Renal cortex interstitium (tissue), 11 donors: Measurements from ENCODE around the gene AFP. TPM values are rescaled to one million over a fixed set of nuclear protein-coding genes. Genes with fewer than 3 reads are reported as not detected.

Experiments used
- DNase-seq, 11 donors: peaks; one replicate each; pipeline ENCODE4 v3.0.0-alpha.2; 2013; ENCODE audit warnings: low read depth in 9 of 11, low spot score in 4 of 11; ENCODE audit errors: extremely low read depth in 1 of 11
- polyA plus RNA-seq, 3 donors: library from polyadenylated mRNA; unstranded; fragments of 120-200 nt; gene quantifications; one replicate each; pipeline ENCODE4 v1.2.1, GENCODE V29; 2013; ENCODE audit not compliant: insufficient read length in 3 of 3

AFP gene
- polyA plus RNA-seq, 3 donors, result 431 to 1,636 (median 1,323) TPM

DNA sequence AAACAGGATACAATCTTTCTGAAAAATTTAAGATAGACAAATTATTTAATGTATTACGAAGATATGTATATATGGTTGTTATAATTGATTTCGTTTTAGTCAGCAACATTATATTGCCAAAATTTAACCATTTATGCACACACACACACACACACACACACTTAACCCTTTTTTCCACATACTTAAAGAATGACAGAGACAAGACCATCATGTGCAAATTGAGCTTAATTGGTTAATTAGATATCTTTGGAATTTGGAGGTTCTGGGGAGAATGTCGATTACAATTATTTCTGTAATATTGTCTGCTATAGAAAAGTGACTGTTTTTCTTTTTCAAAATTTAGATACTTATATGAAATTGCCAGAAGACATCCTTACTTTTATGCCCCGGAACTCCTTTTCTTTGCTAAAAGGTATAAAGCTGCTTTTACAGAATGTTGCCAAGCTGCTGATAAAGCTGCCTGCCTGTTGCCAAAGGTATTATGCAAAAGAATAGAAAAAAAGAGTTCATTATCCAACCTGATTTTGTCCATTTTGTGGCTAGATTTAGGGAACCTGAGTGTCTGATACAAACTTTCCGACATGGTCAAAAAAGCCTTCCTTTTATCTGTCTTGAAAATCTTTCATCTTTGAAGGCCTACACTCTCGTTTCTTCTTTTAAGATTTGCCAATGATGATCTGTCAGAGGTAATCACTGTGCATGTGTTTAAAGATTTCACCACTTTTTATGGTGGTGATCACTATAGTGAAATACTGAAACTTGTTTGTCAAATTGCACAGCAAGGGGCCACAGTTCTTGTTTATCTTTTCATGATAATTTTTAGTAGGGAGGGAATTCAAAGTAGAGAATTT is 26.8 kb upstream of the AFP start:
- DNase-seq, result no peak

DNA sequence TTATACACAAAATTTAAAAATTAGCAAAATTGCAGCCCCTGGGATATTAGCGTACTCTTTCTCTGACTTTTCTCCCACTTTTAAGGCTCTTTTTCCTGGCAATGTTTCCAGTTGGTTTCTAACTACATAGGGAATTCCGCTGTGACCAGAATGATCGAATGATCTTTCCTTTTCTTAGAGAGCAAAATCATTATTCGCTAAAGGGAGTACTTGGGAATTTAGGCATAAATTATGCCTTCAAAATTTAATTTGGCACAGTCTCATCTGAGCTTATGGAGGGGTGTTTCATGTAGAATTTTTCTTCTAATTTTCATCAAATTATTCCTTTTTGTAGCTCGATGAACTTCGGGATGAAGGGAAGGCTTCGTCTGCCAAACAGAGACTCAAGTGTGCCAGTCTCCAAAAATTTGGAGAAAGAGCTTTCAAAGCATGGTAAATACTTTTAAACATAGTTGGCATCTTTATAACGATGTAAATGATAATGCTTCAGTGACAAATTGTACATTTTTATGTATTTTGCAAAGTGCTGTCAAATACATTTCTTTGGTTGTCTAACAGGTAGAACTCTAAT is 26.0 kb upstream of the AFP start:
- no peak for DNase-seq

DNA sequence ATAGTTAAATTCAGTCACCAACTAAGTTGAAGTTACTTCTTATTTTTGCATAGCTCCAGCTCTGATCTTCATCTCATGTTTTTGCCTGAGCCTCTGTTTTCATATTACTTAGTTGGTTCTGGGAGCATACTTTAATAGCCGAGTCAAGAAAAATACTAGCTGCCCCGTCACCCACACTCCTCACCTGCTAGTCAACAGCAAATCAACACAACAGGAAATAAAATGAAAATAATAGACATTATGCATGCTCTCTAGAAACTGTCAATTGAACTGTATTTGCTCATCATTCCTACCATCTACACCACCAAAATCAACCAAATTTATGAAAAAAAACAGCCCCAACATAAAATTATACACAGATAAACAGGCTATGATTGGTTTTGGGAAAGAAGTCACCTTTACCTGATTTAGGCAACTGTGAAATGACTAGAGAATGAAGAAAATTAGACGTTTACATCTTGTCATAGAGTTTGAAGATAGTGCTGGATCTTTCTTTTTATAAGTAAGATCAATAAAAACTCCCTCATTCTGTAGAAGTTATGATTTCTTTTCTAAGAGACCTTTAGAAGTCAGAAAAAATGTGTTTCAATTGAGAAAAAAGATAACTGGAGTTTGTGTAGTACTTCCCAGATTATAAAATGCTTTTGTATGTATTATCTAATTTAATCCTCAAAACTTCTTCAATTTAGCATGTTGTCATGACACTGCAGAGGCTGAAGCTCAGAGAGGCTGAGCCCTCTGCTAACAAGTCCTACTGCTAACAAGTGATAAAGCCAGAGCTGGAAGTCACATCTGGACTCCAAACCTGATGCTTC is 24.9 kb upstream of the AFP start:
- no peak for DNase-seq

DNA sequence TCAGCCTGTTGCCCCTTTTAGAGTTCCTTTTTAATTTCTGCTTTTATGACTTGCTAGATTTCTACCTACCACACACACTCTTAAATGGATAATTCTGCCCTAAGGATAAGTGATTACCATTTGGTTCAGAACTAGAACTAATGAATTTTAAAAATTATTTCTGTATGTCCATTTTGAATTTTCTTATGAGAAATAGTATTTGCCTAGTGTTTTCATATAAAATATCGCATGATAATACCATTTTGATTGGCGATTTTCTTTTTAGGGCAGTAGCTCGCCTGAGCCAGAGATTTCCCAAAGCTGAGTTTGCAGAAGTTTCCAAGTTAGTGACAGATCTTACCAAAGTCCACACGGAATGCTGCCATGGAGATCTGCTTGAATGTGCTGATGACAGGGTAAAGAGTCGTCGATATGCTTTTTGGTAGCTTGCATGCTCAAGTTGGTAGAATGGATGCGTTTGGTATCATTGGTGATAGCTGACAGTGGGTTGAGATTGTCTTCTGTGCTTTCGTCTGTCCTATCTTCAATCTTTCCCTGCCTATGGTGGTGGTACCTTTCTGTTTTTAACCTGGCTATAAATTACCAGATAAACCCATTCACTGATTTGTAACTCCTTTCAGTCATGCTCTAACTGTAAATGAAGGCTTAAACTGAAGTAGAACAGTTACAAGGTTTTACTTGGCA is 24.1 kb upstream of the AFP start:
- no peak for DNase-seq

DNA sequence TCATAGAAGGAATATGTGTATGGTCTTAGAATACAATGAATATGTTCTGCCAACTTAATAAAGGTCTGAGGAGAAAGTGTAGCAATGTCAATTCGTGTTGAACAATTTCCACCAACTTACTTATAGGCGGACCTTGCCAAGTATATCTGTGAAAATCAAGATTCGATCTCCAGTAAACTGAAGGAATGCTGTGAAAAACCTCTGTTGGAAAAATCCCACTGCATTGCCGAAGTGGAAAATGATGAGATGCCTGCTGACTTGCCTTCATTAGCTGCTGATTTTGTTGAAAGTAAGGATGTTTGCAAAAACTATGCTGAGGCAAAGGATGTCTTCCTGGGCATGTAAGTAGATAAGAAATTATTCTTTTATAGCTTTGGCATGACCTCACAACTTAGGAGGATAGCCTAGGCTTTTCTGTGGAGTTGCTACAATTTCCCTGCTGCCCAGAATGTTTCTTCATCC is 22.7 kb upstream of the AFP start:
- DNase-seq, result no peak

DNA sequence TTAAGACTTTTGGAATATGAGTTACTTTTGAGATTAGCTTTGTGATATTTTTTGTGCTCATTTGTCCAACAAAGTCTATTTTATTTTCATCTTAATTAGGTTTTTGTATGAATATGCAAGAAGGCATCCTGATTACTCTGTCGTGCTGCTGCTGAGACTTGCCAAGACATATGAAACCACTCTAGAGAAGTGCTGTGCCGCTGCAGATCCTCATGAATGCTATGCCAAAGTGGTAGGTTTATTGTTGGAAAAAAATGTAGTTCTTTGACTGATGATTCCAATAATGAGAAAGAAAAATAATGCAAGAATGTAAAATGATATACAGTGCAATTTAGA is 21.1 kb upstream of the AFP start:
- DNase-seq, result no peak

DNA sequence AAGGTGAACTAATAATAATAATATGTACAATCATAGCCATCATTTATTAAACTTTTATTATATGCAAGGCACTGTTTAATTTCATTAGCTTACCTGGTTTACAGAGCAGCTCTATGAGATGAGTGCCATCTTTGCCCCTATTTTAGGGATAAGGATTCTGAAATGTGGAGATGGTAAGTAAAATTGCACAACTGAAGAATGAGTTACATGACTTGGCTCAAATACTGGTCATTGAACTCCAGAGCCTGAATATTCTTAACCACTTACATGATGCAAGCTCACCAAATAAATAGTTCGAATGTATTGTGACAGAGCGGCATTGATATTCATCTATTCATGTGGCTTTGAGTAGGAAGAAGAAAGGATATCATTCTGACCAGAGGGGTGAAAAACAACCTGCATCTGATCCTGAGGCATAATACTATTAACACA is 20.2 kb upstream of the AFP start:
- no peak for DNase-seq

DNA sequence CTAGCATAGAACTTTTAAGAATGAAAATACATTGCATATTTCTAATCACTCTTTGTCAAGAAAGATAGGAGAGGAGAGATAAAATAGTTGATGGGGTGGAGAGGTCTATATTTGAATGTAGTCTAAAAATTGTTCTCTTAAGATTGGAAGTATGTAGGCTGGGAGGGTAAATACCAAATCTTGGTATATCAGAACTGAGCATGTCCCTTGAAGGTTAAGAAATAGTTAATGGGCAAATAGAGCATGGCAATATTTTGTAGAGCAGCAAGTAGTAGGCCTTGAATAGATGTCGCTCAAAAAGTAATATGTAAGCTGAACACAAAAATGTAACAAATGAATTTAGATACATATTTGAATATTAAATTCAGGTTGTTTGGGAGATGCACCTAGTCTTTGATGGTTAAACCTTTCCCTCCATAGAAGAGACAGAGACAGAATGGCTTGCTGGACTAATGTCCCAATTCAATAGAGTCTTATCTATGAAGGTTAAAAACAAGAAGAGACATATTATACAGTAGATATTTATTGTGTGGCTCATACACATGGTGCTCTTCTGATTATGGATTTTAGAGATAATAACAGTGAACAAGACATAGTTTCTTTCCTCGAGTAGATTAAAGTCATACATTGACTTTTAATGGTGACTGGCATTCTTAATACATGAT is 19.5 kb upstream of the AFP start:
- DNase-seq, result no peak

DNA sequence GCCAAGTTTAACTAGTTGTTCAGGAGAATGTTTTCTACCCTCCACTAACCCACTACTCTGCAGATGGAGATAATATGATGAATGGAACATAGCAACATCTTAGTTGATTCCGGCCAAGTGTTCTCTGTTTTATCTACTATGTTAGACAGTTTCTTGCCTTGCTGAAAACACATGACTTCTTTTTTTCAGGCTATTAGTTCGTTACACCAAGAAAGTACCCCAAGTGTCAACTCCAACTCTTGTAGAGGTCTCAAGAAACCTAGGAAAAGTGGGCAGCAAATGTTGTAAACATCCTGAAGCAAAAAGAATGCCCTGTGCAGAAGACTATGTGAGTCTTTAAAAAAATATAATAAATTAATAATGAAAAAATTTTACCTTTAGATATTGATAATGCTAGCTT is 18.7 kb upstream of the AFP start:
- DNase-seq, result no peak

DNA sequence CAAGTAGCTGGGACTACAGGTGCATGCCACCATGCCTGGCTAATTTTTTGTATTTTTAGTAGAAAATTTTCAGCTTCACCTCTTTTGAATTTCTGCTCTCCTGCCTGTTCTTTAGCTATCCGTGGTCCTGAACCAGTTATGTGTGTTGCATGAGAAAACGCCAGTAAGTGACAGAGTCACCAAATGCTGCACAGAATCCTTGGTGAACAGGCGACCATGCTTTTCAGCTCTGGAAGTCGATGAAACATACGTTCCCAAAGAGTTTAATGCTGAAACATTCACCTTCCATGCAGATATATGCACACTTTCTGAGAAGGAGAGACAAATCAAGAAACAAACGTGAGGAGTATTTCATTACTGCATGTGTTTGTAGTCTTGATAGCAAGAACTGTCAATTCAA is 18.0 kb upstream of the AFP start:
- DNase-seq, result peak in 1 of 11 donors; percentile 0

DNA sequence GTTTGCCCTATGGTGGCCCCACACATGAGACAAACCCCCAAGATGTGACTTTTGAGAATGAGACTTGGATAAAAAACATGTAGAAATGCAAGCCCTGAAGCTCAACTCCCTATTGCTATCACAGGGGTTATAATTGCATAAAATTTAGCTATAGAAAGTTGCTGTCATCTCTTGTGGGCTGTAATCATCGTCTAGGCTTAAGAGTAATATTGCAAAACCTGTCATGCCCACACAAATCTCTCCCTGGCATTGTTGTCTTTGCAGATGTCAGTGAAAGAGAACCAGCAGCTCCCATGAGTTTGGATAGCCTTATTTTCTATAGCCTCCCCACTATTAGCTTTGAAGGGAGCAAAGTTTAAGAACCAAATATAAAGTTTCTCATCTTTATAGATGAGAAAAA is 17.3 kb upstream of the AFP start:
- no peak for DNase-seq

DNA sequence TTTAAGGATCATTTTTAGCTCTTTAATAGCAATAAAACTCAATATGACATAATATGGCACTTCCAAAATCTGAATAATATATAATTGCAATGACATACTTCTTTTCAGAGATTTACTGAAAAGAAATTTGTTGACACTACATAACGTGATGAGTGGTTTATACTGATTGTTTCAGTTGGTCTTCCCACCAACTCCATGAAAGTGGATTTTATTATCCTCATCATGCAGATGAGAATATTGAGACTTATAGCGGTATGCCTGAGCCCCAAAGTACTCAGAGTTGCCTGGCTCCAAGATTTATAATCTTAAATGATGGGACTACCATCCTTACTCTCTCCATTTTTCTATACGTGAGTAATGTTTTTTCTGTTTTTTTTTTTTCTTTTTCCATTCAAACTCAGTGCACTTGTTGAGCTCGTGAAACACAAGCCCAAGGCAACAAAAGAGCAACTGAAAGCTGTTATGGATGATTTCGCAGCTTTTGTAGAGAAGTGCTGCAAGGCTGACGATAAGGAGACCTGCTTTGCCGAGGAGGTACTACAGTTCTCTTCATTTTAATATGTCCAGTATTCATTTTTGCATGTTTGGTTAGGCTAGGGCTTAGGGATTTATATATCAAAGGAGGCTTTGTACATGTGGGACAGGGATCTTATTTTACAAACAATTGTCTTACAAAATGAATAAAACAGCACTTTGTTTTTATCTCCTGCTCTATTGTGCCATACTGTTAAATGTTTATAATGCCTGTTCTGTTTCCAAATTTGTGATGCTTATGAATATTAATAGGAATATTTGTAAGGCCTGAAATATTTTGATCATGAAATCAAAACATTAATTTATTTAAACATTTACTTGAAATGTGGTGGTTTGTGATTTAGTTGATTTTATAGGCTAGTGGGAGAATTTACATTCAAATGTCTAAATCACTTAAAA is 16.6 kb upstream of the AFP start:
- no peak for DNase-seq

DNA sequence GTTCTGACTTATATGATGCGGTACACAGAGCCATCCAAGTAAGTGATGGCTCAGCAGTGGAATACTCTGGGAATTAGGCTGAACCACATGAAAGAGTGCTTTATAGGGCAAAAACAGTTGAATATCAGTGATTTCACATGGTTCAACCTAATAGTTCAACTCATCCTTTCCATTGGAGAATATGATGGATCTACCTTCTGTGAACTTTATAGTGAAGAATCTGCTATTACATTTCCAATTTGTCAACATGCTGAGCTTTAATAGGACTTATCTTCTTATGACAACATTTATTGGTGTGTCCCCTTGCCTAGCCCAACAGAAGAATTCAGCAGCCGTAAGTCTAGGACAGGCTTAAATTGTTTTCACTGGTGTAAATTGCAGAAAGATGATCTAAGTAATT is 15.4 kb upstream of the AFP start:
- no peak for DNase-seq

DNA sequence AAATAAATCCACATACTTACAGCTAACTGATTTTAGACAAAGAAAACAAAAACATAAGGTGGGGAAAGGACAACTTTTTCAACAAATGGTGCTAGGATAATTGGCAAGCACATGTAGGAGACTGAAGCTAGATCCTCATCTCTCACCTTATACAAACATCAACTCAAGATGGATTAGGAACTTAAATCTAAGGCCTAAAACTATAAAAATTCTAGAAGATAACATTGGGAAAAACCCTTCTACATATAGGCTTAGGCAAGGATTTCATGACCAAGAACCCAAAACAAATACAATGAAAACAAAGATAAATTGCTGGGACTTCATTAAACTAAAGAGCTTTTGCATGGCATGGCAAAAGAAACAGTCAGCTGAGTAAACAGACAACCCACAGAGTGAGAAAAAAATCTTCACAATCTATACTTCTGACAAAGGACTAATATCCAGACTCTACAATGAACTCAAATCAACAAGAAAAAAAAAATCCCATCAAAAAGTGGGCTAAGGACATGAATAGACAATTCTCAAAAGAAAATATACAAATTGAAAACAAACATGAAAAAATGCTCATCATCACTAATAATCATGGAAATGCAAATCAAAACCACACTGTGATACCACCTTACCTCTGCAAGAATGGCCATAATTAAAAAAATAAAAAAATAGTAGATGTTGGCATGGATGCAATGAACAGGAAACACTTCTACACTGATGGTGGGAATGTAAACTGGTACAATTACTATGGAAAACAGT is 14.1 kb upstream of the AFP start:
- no peak for DNase-seq

DNA sequence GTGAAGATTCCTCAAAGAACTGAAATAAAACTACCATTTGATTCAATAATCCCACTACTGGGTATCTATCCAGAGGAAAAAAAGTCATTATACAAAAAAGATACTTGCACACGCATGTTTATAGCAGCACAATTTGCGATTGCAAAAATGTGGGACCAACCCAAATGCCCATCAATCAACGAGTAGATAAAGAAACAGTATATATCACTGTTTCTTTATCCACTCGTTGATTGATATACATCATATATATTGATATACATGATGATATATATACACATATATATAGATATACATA is 13.6 kb upstream of the AFP start:
- DNase-seq, result no peak

DNA sequence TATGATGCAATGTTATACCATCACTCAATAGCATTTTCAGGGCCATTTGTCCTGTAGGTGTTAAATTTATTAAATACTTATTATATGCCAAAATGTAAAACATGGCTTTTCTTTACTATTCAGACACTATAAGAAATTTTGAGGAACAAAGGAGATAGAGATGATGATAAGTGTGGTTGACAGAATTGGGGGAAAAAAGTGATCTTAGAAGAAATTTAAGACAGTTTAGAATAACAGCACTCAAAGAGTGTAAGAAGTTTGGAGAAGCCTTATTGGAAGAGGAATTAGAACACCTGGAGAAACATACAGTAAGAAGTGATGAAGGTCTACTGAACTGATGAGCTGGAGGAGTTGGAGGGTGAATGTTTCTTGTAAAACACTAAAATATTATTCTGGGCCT is 12.8 kb upstream of the AFP start:
- DNase-seq, result no peak

DNA sequence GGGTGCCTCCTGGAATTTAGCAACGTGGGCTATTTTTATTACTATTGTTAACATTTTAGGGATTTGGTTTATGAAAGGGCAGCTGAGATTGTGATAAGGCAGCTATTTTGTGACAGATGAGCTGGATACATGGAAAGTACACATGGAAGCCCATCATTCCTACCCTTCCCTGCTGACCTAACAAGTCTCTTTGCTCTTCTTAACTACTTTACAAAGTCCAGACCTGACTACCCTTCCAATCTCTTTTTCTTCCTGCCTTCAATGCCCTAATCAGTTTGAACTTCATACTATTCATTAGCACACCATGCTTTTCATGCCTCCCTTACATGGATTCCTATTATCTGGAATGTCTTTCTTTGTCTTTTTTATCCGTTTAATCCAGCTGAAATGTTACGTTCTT is 9.4 kb upstream of the AFP start:
- no peak for DNase-seq

DNA sequence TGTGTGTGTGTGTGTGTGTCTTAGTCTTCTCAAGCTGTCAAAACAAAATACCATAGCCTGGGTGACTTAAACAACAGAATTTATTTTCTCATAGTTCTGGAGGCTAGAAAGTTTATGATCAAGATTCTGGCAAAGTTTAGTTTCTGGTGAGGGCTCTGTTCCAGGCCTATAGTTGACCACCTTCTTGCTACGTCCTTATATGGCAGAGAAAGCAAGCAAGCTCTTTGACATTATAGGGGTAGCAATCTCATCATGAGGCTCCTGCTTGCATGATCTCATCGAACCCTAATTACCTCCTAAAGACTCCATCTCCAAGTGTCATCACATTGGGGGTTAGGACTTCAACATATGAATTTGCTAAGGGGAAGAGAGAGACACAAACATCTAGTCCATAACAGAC is 6.9 kb upstream of the AFP start:
- DNase-seq, result no peak
